Measurements from ENCODE around the gene FILIP1L.

FILIP1L gene

GRCh38 chr3:99863002-99863401 is 251.3 kb downstream of the FILIP1L start:
- Histone ChIP-seq H3K9me2 (replicated peaks; ENCODE audit: low read depth, low read length) (no peaks in the 10 kb centered on the region), H3K4me1 (ENCODE audit: insufficient read depth, low read length, poor library complexity, severe bottlenecking) (peaks cover 24% of the 10 kb centered on the region), H3K9me3 (ENCODE audit: insufficient read depth, low read depth, low read length) (no peaks in the 10 kb centered on the region), H3K4me2 (ENCODE audit: low read depth, low read length, poor library complexity, severe bottlenecking) (no peak overlapping the region), H4K20me1 (ENCODE audit: insufficient read depth, low read length, poor library complexity, severe bottlenecking) (peaks cover 3% of the 10 kb centered on the region), H2AFZ (ENCODE audit: low read length) (no peak overlapping the region), H3F3A (ENCODE audit: low read depth) (0 out of 2 replicates have a peak, but pooled peaks cover 3% of the 10 kb centered on the region), H3K9ac (ENCODE audit: low read depth, low read length, poor library complexity, severe bottlenecking) (no peak overlapping the region), H3K79me2 (ENCODE audit: insufficient read depth, low read length) (no peaks in the 10 kb centered on the region), H3K27me3 (ENCODE audit: insufficient read depth, low read length, poor library complexity, severe bottlenecking) (no peaks in the 10 kb centered on the region), H3K4me3 (ENCODE audit: low read length, poor library complexity, severe bottlenecking) (no peak overlapping the region), H3K36me3 (ENCODE audit: insufficient read depth, low read length) (no peaks in the 10 kb centered on the region)
- TF ChIP-seq CTCF (conservative IDR thresholded peaks at IDR 0.05; ENCODE audit: low read length), result no peak
- no peak for TF ChIP-seq EZH2phosphoT487 (IDR thresholded peaks at IDR 0.05; ENCODE audit: borderline replicate concordance)

GRCh38 chr3:99862208-99862607 is 252.1 kb downstream of the FILIP1L start:
- Histone ChIP-seq H3K27me3 (ENCODE audit: insufficient read depth, low read length, poor library complexity, severe bottlenecking) (no peaks in the 10 kb centered on the region), H3K36me3 (ENCODE audit: insufficient read depth, low read length) (no peaks in the 10 kb centered on the region), H3K4me1 (ENCODE audit: insufficient read depth, low read length, poor library complexity, severe bottlenecking) (peaks cover 16% of the 10 kb centered on the region), H3F3A (ENCODE audit: low read depth) (0 out of 2 replicates have a peak, but pooled peaks cover 3% of the 10 kb centered on the region), H3K4me2 (ENCODE audit: low read depth, low read length, poor library complexity, severe bottlenecking) (no peak overlapping the region), H4K20me1 (ENCODE audit: insufficient read depth, low read length, poor library complexity, severe bottlenecking) (peaks cover 3% of the 10 kb centered on the region), H3K9me3 (ENCODE audit: insufficient read depth, low read depth, low read length) (no peaks in the 10 kb centered on the region), H3K9ac (ENCODE audit: low read depth, low read length, poor library complexity, severe bottlenecking) (no peak overlapping the region), H3K79me2 (ENCODE audit: insufficient read depth, low read length) (no peaks in the 10 kb centered on the region), H2AFZ (ENCODE audit: low read length) (no peak overlapping the region), H3K9me2 (replicated peaks; ENCODE audit: low read depth, low read length) (no peaks in the 10 kb centered on the region), H3K4me3 (ENCODE audit: low read length, poor library complexity, severe bottlenecking) (no peak overlapping the region)
- TF ChIP-seq CTCF (conservative IDR thresholded peaks at IDR 0.05; ENCODE audit: low read length) (no peak), EZH2phosphoT487 (IDR thresholded peaks at IDR 0.05; ENCODE audit: borderline replicate concordance) (no peak)

- no peaks in the 10 kb centered on the region for H3K9me3 ChIP-seq (ENCODE audit: insufficient read depth, low read depth, low read length)
- no peak overlapping the region for H3K9ac ChIP-seq (ENCODE audit: low read depth, low read length, poor library complexity, severe bottlenecking)
- no peak overlapping the region for H3K4me2 ChIP-seq (ENCODE audit: low read depth, low read length, poor library complexity, severe bottlenecking)
- TF ChIP-seq CTCF (conservative IDR thresholded peaks at IDR 0.05; ENCODE audit: low read length), result no peak
- no peak for TF ChIP-seq EZH2phosphoT487 (IDR thresholded peaks at IDR 0.05; ENCODE audit: borderline replicate concordance)
- H2AFZ ChIP-seq (ENCODE audit: low read length), result no peak overlapping the region
- no peaks in the 10 kb centered on the region for H3K9me2 ChIP-seq (replicated peaks; ENCODE audit: low read depth, low read length)
- H3K4me3 ChIP-seq (ENCODE audit: low read length, poor library complexity, severe bottlenecking), result no peak overlapping the region
- H3K79me2 ChIP-seq (ENCODE audit: insufficient read depth, low read length), result no peaks in the 10 kb centered on the region
- 0 out of 2 replicates have a peak, but pooled peaks cover 3% of the 10 kb centered on the region for H3F3A ChIP-seq (ENCODE audit: low read depth)
- no peaks in the 10 kb centered on the region for H3K27me3 ChIP-seq (ENCODE audit: insufficient read depth, low read length, poor library complexity, severe bottlenecking)
- H4K20me1 ChIP-seq (ENCODE audit: insufficient read depth, low read length, poor library complexity, severe bottlenecking), result no peaks in the 10 kb centered on the region
- peaks cover 6% of the 10 kb centered on the region for H3K4me1 ChIP-seq (ENCODE audit: insufficient read depth, low read length, poor library complexity, severe bottlenecking)
- no peaks in the 10 kb centered on the region for H3K36me3 ChIP-seq (ENCODE audit: insufficient read depth, low read length)
Observed at GRCh38 chr3:99861216-99861615, 253.1 kb downstream of the FILIP1L start.

Data from Loucy (cell line).